GM12878 (cell line): ENCODE measurements around the gene CDCA7L. TPM values are rescaled to one million over a fixed set of nuclear protein-coding genes. Genes with fewer than 3 reads are reported as not detected.

Experiments used
- ATF7 ChIP-seq: fragments of 450-650 bp; IDR thresholded peaks from 2 replicates; pipeline ENCODE4 v1.6.1; 2016; ENCODE audit warnings: low read depth, mild to moderate bottlenecking
- BCL11A ChIP-seq: IDR thresholded peaks from 2 replicates; pipeline ENCODE4 v1.6.1; 2011; ENCODE audit warnings: low read depth, low read length
- BMI1 ChIP-seq: fragments of 450-650 bp; IDR thresholded peaks from 2 replicates; pipeline ENCODE4 v1.6.1; 2016; ENCODE audit warnings: mild to moderate bottlenecking, moderate library complexity, borderline replicate concordance
- CREB1 ChIP-seq: IDR thresholded peaks from 2 replicates; pipeline ENCODE4 v1.6.1; 2012; ENCODE audit warnings: low read depth, mild to moderate bottlenecking, inconsistent platforms
- ESRRA ChIP-seq: IDR thresholded peaks from 2 replicates; pipeline ENCODE4 v1.6.1; 2012; ENCODE audit warnings: mild to moderate bottlenecking, low read length, improper control_type of control experiment
- EZH2 ChIP-seq: IDR thresholded peaks from 2 replicates; pipeline ENCODE4 v1.6.1; 2012; ENCODE audit warnings: low read depth, mild to moderate bottlenecking, control low read depth, inconsistent platforms, low read length, borderline replicate concordance; ENCODE audit not compliant: control insufficient read depth
- HDAC6 ChIP-seq: fragments of 200-600 bp; sonication (generic); IDR thresholded peaks from one replicate; pipeline ENCODE4 v1.8.0; 2017; ENCODE audit warnings: antibody characterized with exemption; ENCODE audit not compliant: unreplicated experiment
- IKZF1 ChIP-seq: fragments of 450-650 bp; conservative IDR thresholded peaks from 2 replicates; pipeline ENCODE4 v1.6.1; 2017; ENCODE audit warnings: antibody characterized with exemption, mild to moderate bottlenecking
- IKZF2 ChIP-seq, 2 experiments: fragments of 450-650 bp; IDR thresholded peaks; 2 replicates each; pipeline ENCODE4 v1.6.1; 2017; ENCODE audit warnings: mild to moderate bottlenecking in 2 of 2, moderate library complexity in 2 of 2
- MEF2B ChIP-seq: fragments of 450-650 bp; IDR thresholded peaks from 2 replicates; pipeline ENCODE4 v1.6.1; 2018; ENCODE audit warnings: mild to moderate bottlenecking, moderate library complexity; ENCODE audit not compliant: partially characterized antibody, poor library complexity, severe bottlenecking
- PRDM15 ChIP-seq: fragments of 450-650 bp; formaldehyde crosslinking; IDR thresholded peaks from 2 replicates; pipeline ENCODE4 v1.4.0; 2020; ENCODE audit warnings: mild to moderate bottlenecking, moderate library complexity
- RELB ChIP-seq: fragments of 450-650 bp; IDR thresholded peaks from 2 replicates; pipeline ENCODE4 v1.6.1; 2017; ENCODE audit warnings: low read depth, mild to moderate bottlenecking, moderate library complexity
- RFX5 ChIP-seq: IDR thresholded peaks from 2 replicates; pipeline ENCODE4 v1.6.1; 2011; ENCODE audit warnings: low read depth, low read length, improper control_type of control experiment
- SMARCA5 ChIP-seq: fragments of 450-650 bp; IDR thresholded peaks from 2 replicates; pipeline ENCODE4 v1.6.1; 2017; ENCODE audit warnings: mild to moderate bottlenecking
- SPI1 ChIP-seq: IDR thresholded peaks from 2 replicates; pipeline ENCODE4 v1.6.1; 2011; ENCODE audit warnings: low read depth, mild to moderate bottlenecking, low read length, moderate library complexity, borderline replicate concordance; ENCODE audit not compliant: insufficient read depth
- TARDBP ChIP-seq: IDR thresholded peaks from 2 replicates; pipeline ENCODE4 v1.6.1; 2016; ENCODE audit warnings: borderline replicate concordance
- ZNF622 ChIP-seq: fragments of 450-650 bp; IDR thresholded peaks from 2 replicates; pipeline ENCODE4 v1.6.1; 2017; ENCODE audit warnings: mild to moderate bottlenecking, inconsistent platforms
- polyA plus RNA-seq, 11 experiments: library from polyadenylated mRNA; depleted of rRNA in 4 of 11; unstranded in 6 of 11; stranded (reverse) in 5 of 11; fragments of >200 nt; fragmentation: Nextera tagmentation in 4 of 11; fragmentation: Illumina TruSeq in 1 of 11; extraction: Ambion mirVana in 4 of 11; extraction: Trizol in 1 of 11; gene quantifications; 1 replicate in 1 of 11; 2 replicates in 10 of 11; pipeline versions ENCODE4 v1.2.1 to v1.2.3, GENCODE V29; 2011 to 2016; ENCODE audit warnings: inconsistent platforms in 2 of 11, missing spikeins in 2 of 11, low read depth in 1 of 11
- total RNA-seq, 4 experiments: library from RNA; depleted of rRNA in 3 of 4; stranded (reverse); fragments of >200 nt in 3 of 4; fragmentation: Illumina TruSeq in 1 of 4; extraction: Trizol in 1 of 4; gene quantifications; 2 replicates each; pipeline versions ENCODE4 v1.2.1 to v1.2.3, GENCODE V29; 2013 to 2021
- TF ChIP-seq, protein P1 (sequence below): IDR thresholded peaks from 2 replicates; pipeline ENCODE4 v1.6.1; 2012; ENCODE audit warnings: improper control_type of control experiment, low read depth, low read length; ENCODE audit not compliant: insufficient replicate concordance

CDCA7L gene
- total and polyA plus RNA-seq, 10 of the 15 experiments (the other 5 are each of a cell fraction or from before 2014, with no cell fraction given), result 30.3 to 92.2 (median 68.5) TPM

DNA sequence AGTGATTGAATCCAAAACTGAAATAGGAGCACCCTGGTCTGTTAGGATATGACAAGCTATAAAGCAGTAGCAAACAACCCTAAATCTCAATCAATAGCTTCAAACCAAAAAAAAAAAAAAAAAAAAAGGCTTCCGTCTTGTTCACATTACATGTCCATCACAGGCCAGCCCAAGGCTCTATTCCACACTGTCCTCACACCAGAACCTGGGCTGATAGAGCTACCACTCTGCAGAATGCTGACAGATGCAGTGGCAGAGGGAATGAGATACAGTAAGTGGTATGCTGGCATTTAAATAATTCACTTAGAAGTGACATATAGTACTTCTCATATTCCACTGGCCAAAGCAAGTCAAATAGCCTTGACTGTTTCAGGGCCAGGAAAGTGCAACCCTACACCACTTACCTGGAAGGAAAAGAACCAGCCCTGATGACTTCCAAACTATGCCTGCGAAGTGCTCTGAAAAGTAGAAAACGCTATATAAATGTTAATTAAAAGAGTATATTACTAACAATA is 5.8 kb downstream of the CDCA7L start (continued):
- TF ChIP-seq PRDM15 (CRISPR knock-in tag) (no peak), ATF7 (no peak; the same call in 1 of the 2 replicates), IKZF1 (0 out of 2 replicates have a peak, but pooled peaks have one; percentile 15), EZH2 (no peak), SPI1 (no peak), IKZF2 (IDR thresholded peaks at IDR 0.05) (0 out of 4 replicates have a peak, but pooled peaks of 1 of the 2 experiments have one; percentile 46), MEF2B (no peak), RELB (no peak), ESRRA (no peak), ZNF622 (no peak), SMARCA5 (no peak), HDAC6 (no peak), CREB1 (peak; percentile 45; the same call in 1 of the 2 replicates), RFX5 (no peak), BCL11A (no peak), BMI1 (no peak), TARDBP (no peak)
- TF ChIP-seq, protein P1, sequence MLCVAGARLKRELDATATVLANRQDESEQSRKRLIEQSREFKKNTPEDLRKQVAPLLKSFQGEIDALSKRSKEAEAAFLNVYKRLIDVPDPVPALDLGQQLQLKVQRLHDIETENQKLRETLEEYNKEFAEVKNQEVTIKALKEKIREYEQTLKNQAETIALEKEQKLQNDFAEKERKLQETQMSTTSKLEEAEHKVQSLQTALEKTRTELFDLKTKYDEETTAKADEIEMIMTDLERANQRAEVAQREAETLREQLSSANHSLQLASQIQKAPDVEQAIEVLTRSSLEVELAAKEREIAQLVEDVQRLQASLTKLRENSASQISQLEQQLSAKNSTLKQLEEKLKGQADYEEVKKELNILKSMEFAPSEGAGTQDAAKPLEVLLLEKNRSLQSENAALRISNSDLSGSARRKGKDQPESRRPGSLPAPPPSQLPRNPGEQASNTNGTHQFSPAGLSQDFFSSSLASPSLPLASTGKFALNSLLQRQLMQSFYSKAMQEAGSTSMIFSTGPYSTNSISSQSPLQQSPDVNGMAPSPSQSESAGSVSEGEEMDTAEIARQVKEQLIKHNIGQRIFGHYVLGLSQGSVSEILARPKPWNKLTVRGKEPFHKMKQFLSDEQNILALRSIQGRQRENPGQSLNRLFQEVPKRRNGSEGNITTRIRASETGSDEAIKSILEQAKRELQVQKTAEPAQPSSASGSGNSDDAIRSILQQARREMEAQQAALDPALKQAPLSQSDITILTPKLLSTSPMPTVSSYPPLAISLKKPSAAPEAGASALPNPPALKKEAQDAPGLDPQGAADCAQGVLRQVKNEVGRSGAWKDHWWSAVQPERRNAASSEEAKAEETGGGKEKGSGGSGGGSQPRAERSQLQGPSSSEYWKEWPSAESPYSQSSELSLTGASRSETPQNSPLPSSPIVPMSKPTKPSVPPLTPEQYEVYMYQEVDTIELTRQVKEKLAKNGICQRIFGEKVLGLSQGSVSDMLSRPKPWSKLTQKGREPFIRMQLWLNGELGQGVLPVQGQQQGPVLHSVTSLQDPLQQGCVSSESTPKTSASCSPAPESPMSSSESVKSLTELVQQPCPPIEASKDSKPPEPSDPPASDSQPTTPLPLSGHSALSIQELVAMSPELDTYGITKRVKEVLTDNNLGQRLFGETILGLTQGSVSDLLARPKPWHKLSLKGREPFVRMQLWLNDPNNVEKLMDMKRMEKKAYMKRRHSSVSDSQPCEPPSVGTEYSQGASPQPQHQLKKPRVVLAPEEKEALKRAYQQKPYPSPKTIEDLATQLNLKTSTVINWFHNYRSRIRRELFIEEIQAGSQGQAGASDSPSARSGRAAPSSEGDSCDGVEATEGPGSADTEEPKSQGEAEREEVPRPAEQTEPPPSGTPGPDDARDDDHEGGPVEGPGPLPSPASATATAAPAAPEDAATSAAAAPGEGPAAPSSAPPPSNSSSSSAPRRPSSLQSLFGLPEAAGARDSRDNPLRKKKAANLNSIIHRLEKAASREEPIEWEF, result peak; percentile 67
